ENCODE measurements around the gene HOXD13. TPM values are rescaled to one million over a fixed set of nuclear protein-coding genes. Genes with fewer than 3 reads are reported as not detected.
A peak's percentile ranks its signal among the peaks of the same experiment; 100 is the strongest.

Gene HOXD13
- total RNA-seq, 3 donors from 2014 or later, result not detected

GRCh38 chr2:176096243-176096985, 3.9 kb downstream of the HOXD13 start:
- DNase-seq (no peak), ATAC-seq (no peak)
- H3K36me3 Mint-ChIP-seq (ENCODE audit: insufficient read depth), result no peaks in the 10 kb centered on the region
- peaks cover 4% of the 10 kb centered on the region for H3K9me3 Mint-ChIP-seq
- peak overlapping the region; percentile 54 for H3K4me3 Mint-ChIP-seq
- peaks cover 27% of the 10 kb centered on the region for H3K4me1 Mint-ChIP-seq (ENCODE audit: low read depth)
- peaks cover 88% of the 10 kb centered on the region for H3K27me3 Mint-ChIP-seq (ENCODE audit: low read depth)

- Mint-ChIP-seq H3K9me3 (peaks cover 4% of the 10 kb centered on the region), H3K4me3 (peak overlapping the region; percentile 54), H3K4me1 (ENCODE audit: low read depth) (peaks cover 23% of the 10 kb centered on the region), H3K27me3 (ENCODE audit: low read depth) (peaks cover 88% of the 10 kb centered on the region), H3K36me3 (ENCODE audit: insufficient read depth) (no peaks in the 10 kb centered on the region)
- ATAC-seq (peak; percentile 82 to 86), DNase-seq (peak; percentile 43)
These were observed 4.7 kb downstream of the HOXD13 start for GRCh38 chr2:176096986-176097819.

- Mint-ChIP-seq H3K4me3 (peak overlapping the region; percentile 54), H3K36me3 (ENCODE audit: insufficient read depth) (no peaks in the 10 kb centered on the region), H3K27me3 (ENCODE audit: low read depth) (peaks cover 94% of the 10 kb centered on the region), H3K4me1 (ENCODE audit: low read depth) (peaks cover 23% of the 10 kb centered on the region), H3K9me3 (peaks cover 4% of the 10 kb centered on the region)
- ATAC-seq, result no peak
- no peak for DNase-seq
These were observed 5.4 kb downstream of the HOXD13 start for GRCh38 chr2:176097820-176098365.

GRCh38 chr2:176098366-176099158, 6.0 kb downstream of the HOXD13 start:
- no peaks in the 10 kb centered on the region for H3K36me3 Mint-ChIP-seq (ENCODE audit: insufficient read depth)
- H3K9me3 Mint-ChIP-seq, result peaks cover 4% of the 10 kb centered on the region
- H3K4me3 Mint-ChIP-seq, result no peak overlapping the region
- DNase-seq, result no peak
- H3K4me1 Mint-ChIP-seq (ENCODE audit: low read depth), result peaks cover 21% of the 10 kb centered on the region
- H3K27me3 Mint-ChIP-seq (ENCODE audit: low read depth), result peaks cover 93% of the 10 kb centered on the region
- no peak for ATAC-seq

GRCh38 chr2:176099159-176099727, 6.7 kb downstream of the HOXD13 start:
- H3K4me1 Mint-ChIP-seq (ENCODE audit: low read depth), result peaks cover 17% of the 10 kb centered on the region
- H3K27me3 Mint-ChIP-seq (ENCODE audit: low read depth), result peaks cover 93% of the 10 kb centered on the region
- H3K9me3 Mint-ChIP-seq, result no peaks in the 10 kb centered on the region
- no peaks in the 10 kb centered on the region for H3K36me3 Mint-ChIP-seq (ENCODE audit: insufficient read depth)
- ATAC-seq, result no peak
- H3K4me3 Mint-ChIP-seq, result no peak overlapping the region
- DNase-seq, result no peak

- Mint-ChIP-seq H3K36me3 (ENCODE audit: insufficient read depth) (no peaks in the 10 kb centered on the region), H3K9me3 (no peaks in the 10 kb centered on the region), H3K4me1 (ENCODE audit: low read depth) (peaks cover 17% of the 10 kb centered on the region), H3K4me3 (no peak within 1 kb of the TSS), H3K27me3 (ENCODE audit: low read depth) (peaks cover 93% of the 10 kb centered on the region)
- ATAC-seq (no peak), DNase-seq (no peak)
These were observed 7.4 kb downstream of the HOXD13 start, which contains the start of gene HOXD12 for GRCh38 chr2:176099728-176100546. TSS of gene HOXD12 (plus strand) at chr2:176099795. CDS start at chr2:176099802, 7 bp downstream.

GRCh38 chr2:176100547-176101140, 8.1 kb downstream of the HOXD13 start:
- no peaks in the 10 kb centered on the region for H3K36me3 Mint-ChIP-seq (ENCODE audit: insufficient read depth)
- peaks cover 93% of the 10 kb centered on the region for H3K27me3 Mint-ChIP-seq (ENCODE audit: low read depth)
- ATAC-seq (no peak), DNase-seq (no peak)
- H3K4me1 Mint-ChIP-seq (ENCODE audit: low read depth), result peaks cover 19% of the 10 kb centered on the region
- no peaks in the 10 kb centered on the region for H3K9me3 Mint-ChIP-seq
- H3K4me3 Mint-ChIP-seq, result no peak overlapping the region

GRCh38 chr2:176101216-176101830, 8.8 kb downstream of the HOXD13 start:
- DNase-seq, result no peak
- no peaks in the 10 kb centered on the region for H3K9me3 Mint-ChIP-seq
- peaks cover 94% of the 10 kb centered on the region for H3K27me3 Mint-ChIP-seq (ENCODE audit: low read depth)
- no peaks in the 10 kb centered on the region for H3K36me3 Mint-ChIP-seq (ENCODE audit: insufficient read depth)
- no peak overlapping the region for H3K4me3 Mint-ChIP-seq
- peaks cover 23% of the 10 kb centered on the region for H3K4me1 Mint-ChIP-seq (ENCODE audit: low read depth)
- no peak for ATAC-seq

- Mint-ChIP-seq H3K9me3 (no peaks in the 10 kb centered on the region), H3K36me3 (ENCODE audit: insufficient read depth) (no peaks in the 10 kb centered on the region), H3K27me3 (ENCODE audit: low read depth) (peaks cover 91% of the 10 kb centered on the region), H3K4me3 (no peak overlapping the region), H3K4me1 (ENCODE audit: low read depth) (peaks cover 20% of the 10 kb centered on the region)
- no peak for DNase-seq
- no peak for ATAC-seq
These were observed 9.3 kb downstream of the HOXD13 start for GRCh38 chr2:176101842-176102241.

- Mint-ChIP-seq H3K9me3 (no peaks in the 10 kb centered on the region), H3K36me3 (ENCODE audit: insufficient read depth) (no peaks in the 10 kb centered on the region), H3K4me1 (ENCODE audit: low read depth) (peaks cover 18% of the 10 kb centered on the region), H3K27me3 (ENCODE audit: low read depth) (peaks cover 90% of the 10 kb centered on the region), H3K4me3 (no peak overlapping the region)
- ATAC-seq (no peak), DNase-seq (no peak)
These were observed 9.9 kb downstream of the HOXD13 start for GRCh38 chr2:176102309-176102866.

- no peaks in the 10 kb centered on the region for H3K36me3 Mint-ChIP-seq (ENCODE audit: insufficient read depth)
- H3K4me3 Mint-ChIP-seq, result no peak overlapping the region
- H3K9me3 Mint-ChIP-seq, result no peaks in the 10 kb centered on the region
- DNase-seq (no peak), ATAC-seq (no peak)
- H3K4me1 Mint-ChIP-seq (ENCODE audit: low read depth), result peaks cover 13% of the 10 kb centered on the region
- peaks cover 84% of the 10 kb centered on the region for H3K27me3 Mint-ChIP-seq (ENCODE audit: low read depth)
These were observed 10.7 kb downstream of the HOXD13 start for GRCh38 chr2:176103194-176103593.

GRCh38 chr2:176103742-176104315, 11.3 kb downstream of the HOXD13 start:
- peaks cover 14% of the 10 kb centered on the region for H3K4me1 Mint-ChIP-seq (ENCODE audit: low read depth)
- H3K4me3 Mint-ChIP-seq, result no peak overlapping the region
- ATAC-seq (no peak), DNase-seq (no peak)
- H3K9me3 Mint-ChIP-seq, result no peaks in the 10 kb centered on the region
- no peaks in the 10 kb centered on the region for H3K36me3 Mint-ChIP-seq (ENCODE audit: insufficient read depth)
- H3K27me3 Mint-ChIP-seq (ENCODE audit: low read depth), result peaks cover 83% of the 10 kb centered on the region

All from activated T-cell treated with anti-CD3 and anti-CD28 coated beads, Interleukin-2, amount 50 U/mL, for 4 hours (primary cell).